ENCODE data around the gene ISM2. TPM values are rescaled to one million over a fixed set of nuclear protein-coding genes. Genes with fewer than 3 reads are reported as not detected.

ISM2 gene
- total and polyA plus RNA-seq, 10 of the 15 experiments (the other 5 are each of a cell fraction or from before 2014, with no cell fraction given) = 0.03 TPM; not detected in 9

- peak; percentile 83 for TF ChIP-seq ZBTB11 (CRISPR knock-in tag; IDR thresholded peaks at IDR 0.05)
- no peak for TF ChIP-seq HDAC2 (IDR thresholded peaks at IDR 0.05)
- TF ChIP-seq E4F1 (IDR thresholded peaks at IDR 0.05; ENCODE audit: borderline replicate concordance, partially characterized antibody) = peak; percentile 67
- TF ChIP-seq PML (IDR thresholded peaks at IDR 0.05; ENCODE audit: low read length) = peak; percentile 82; the same call in 1 of the 2 replicates
- peak; percentile 99 for TF ChIP-seq STAT1 (conservative IDR thresholded peaks at IDR 0.05)
- TF ChIP-seq TCF3 (IDR thresholded peaks at IDR 0.05; ENCODE audit: borderline replicate concordance, insufficient read depth, low read depth, low read length) = no peak
- TF ChIP-seq ATF2 (IDR thresholded peaks at IDR 0.05; ENCODE audit: low read length) = no peak; the same call in 1 of the 2 replicates
- peak; percentile 28; the same call in 1 of the 2 replicates for TF ChIP-seq SIN3A (IDR thresholded peaks at IDR 0.05; ENCODE audit: low read depth, low read length)
- 0 out of 2 replicates have a peak, but pooled peaks have one; percentile 25 for TF ChIP-seq HDGF (IDR thresholded peaks at IDR 0.05)
- TF ChIP-seq PAX5 (IDR thresholded peaks at IDR 0.05; ENCODE audit: borderline replicate concordance, low read depth, low read length) = no peak
- no peak for TF ChIP-seq TCF7 (IDR thresholded peaks at IDR 0.05; ENCODE audit: borderline replicate concordance)
- TF ChIP-seq, protein P1, sequence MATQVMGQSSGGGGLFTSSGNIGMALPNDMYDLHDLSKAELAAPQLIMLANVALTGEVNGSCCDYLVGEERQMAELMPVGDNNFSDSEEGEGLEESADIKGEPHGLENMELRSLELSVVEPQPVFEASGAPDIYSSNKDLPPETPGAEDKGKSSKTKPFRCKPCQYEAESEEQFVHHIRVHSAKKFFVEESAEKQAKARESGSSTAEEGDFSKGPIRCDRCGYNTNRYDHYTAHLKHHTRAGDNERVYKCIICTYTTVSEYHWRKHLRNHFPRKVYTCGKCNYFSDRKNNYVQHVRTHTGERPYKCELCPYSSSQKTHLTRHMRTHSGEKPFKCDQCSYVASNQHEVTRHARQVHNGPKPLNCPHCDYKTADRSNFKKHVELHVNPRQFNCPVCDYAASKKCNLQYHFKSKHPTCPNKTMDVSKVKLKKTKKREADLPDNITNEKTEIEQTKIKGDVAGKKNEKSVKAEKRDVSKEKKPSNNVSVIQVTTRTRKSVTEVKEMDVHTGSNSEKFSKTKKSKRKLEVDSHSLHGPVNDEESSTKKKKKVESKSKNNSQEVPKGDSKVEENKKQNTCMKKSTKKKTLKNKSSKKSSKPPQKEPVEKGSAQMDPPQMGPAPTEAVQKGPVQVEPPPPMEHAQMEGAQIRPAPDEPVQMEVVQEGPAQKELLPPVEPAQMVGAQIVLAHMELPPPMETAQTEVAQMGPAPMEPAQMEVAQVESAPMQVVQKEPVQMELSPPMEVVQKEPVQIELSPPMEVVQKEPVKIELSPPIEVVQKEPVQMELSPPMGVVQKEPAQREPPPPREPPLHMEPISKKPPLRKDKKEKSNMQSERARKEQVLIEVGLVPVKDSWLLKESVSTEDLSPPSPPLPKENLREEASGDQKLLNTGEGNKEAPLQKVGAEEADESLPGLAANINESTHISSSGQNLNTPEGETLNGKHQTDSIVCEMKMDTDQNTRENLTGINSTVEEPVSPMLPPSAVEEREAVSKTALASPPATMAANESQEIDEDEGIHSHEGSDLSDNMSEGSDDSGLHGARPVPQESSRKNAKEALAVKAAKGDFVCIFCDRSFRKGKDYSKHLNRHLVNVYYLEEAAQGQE (IDR thresholded peaks at IDR 0.05; ENCODE audit: low read depth, low read length) = 0 out of 2 replicates have a peak, but pooled peaks have one; percentile 23
- TF ChIP-seq MYC (IDR thresholded peaks at IDR 0.05; ENCODE audit: insufficient read depth, insufficient read length, insufficient replicate concordance, low read length, severe bottlenecking) = no peak
- no peak for TF ChIP-seq ZNF24 (IDR thresholded peaks at IDR 0.05)
- peak; percentile 45 for TF ChIP-seq ESRRA (IDR thresholded peaks at IDR 0.05; ENCODE audit: low read length)
- peak; percentile 94 for TF ChIP-seq NR2C1 (IDR thresholded peaks at IDR 0.05)
- TF ChIP-seq, protein P2, sequence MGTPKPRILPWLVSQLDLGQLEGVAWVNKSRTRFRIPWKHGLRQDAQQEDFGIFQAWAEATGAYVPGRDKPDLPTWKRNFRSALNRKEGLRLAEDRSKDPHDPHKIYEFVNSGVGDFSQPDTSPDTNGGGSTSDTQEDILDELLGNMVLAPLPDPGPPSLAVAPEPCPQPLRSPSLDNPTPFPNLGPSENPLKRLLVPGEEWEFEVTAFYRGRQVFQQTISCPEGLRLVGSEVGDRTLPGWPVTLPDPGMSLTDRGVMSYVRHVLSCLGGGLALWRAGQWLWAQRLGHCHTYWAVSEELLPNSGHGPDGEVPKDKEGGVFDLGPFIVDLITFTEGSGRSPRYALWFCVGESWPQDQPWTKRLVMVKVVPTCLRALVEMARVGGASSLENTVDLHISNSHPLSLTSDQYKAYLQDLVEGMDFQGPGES (IDR thresholded peaks at IDR 0.05) = no peak
- TF ChIP-seq MTA2 (IDR thresholded peaks at IDR 0.05; ENCODE audit: low read depth) = peak; percentile 37; the same call in 1 of the 2 replicates
Measured at GRCh38 chr14:77457522-77458248, 40.9 kb downstream of the ISM2 start, which contains the start of the genes AHSA1 and VIPAS39 (continued).
